Type B pancreatic cell (in vitro differentiated cells): Measurements from ENCODE around the gene FBXO7. TPM values are rescaled to one million over a fixed set of nuclear protein-coding genes. Genes with fewer than 3 reads are reported as not detected.

ENCODE experiments used
- DNase-seq: peaks from one replicate; pipeline ENCODE4 v3.0.0; 2021; ENCODE audit warnings: mixed read lengths; ENCODE audit not compliant: unreplicated experiment; ENCODE audit errors: extremely low spot score
- H3K27ac Mint-ChIP-seq: 2 replicates; pipeline ENCODE4 v1.8.0; 2021; ENCODE audit warnings: mild to moderate bottlenecking, mixed read lengths
- H3K27me3 Mint-ChIP-seq: 2 replicates; pipeline ENCODE4 v1.8.0; 2021; ENCODE audit warnings: mixed read lengths
- H3K36me3 Mint-ChIP-seq: 2 replicates; pipeline ENCODE4 v1.8.0; 2021; ENCODE audit warnings: mixed read lengths
- H3K4me1 Mint-ChIP-seq: one replicate; pipeline ENCODE4 v1.8.0; 2021; ENCODE audit warnings: mixed read lengths; ENCODE audit not compliant: unreplicated experiment
- H3K4me3 Mint-ChIP-seq: 2 replicates; pipeline ENCODE4 v1.8.0; 2021; ENCODE audit warnings: mild to moderate bottlenecking, mixed read lengths
- H3K9me3 Mint-ChIP-seq: 2 replicates; pipeline ENCODE4 v1.8.0; 2021; ENCODE audit warnings: mixed read lengths
- CTCF ChIP-seq: fragments of 200-600 bp; sonication (generic); conservative IDR thresholded peaks from 2 replicates; pipeline ENCODE4 v1.5.0; 2021; ENCODE audit warnings: antibody characterized with exemption, mild to moderate bottlenecking
- total RNA-seq: library from RNA; stranded (reverse); gene quantifications from 2 replicates; pipeline ENCODE4 v1.2.1, GENCODE V29; 2021; ENCODE audit warnings: low replicate concordance

The FBXO7 gene
- total RNA-seq, 1 donor from 2014 or later, result 96.4 TPM

GRCh38 chr22:32480238-32480637 lies 5.6 kb downstream of the FBXO7 start:
- no peak overlapping the region for H3K4me3 Mint-ChIP-seq
- no peak overlapping the region for H3K27ac Mint-ChIP-seq
- no peaks in the 10 kb centered on the region for H3K9me3 Mint-ChIP-seq
- DNase-seq, result no peak
- TF ChIP-seq CTCF, result no peak
- peaks cover 9% of the 10 kb centered on the region for H3K36me3 Mint-ChIP-seq
- peaks cover 9% of the 10 kb centered on the region for H3K4me1 Mint-ChIP-seq
- H3K27me3 Mint-ChIP-seq, result no peaks in the 10 kb centered on the region

DNA sequence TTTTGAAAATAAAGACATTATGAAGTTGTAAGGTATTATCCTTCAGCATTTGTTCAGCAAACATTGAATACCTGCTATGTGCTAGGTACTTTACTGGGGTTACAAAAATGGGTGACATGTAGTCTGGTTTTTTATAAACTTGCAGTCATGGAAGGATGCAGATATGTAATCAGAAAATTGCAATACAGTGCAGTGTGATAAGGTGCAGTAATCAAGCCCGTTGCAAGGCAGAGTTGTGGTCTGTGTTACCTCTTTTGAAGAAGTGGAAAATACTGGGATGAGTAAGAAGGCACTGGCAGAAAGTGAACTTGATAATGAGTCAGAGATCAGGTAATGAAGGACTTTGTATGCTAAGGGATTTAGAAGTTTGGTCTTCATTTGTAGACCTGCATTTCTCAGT lies 8.1 kb downstream of the FBXO7 start:
- DNase-seq, result no peak
- Mint-ChIP-seq H3K27ac (no peak overlapping the region), H3K27me3 (no peaks in the 10 kb centered on the region), H3K36me3 (peaks cover 18% of the 10 kb centered on the region), H3K9me3 (no peaks in the 10 kb centered on the region), H3K4me3 (no peak overlapping the region), H3K4me1 (peaks cover 9% of the 10 kb centered on the region)
- TF ChIP-seq CTCF, result no peak

DNA sequence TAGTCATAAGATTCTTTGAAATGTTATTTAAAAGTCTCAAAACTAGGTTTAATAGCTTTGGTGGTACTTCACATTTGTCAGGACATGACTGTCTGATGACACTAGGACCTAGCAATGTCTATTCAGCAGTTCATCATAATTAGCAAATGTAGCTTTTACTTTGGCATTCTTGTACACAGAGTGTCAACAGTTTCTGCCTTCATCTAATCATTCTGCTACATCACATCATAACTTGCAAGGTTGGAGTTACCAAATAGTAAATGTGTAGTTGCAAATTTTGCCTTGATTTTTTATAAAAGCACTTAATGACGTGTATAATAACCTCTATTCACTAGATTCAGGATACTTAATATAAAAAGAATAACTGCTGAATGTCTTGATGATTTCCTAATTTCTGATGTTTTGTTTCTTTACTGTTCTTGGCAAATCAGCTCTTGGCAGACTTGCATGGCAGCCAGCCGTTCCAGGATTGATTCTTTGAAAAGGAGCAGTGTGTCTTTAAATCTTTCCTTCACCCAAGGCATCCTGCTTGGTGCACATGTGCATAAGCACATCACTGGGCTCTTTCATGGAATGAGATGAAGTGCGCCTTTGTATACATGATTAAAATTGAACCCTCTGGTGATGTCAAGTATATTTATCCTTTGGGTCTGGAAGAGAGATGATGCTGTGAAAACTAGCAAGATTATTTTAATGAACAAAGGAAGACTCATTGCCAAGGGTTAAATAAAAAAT lies 12.2 kb downstream of the FBXO7 start:
- no peaks in the 10 kb centered on the region for H3K27me3 Mint-ChIP-seq
- H3K9me3 Mint-ChIP-seq, result no peaks in the 10 kb centered on the region
- TF ChIP-seq CTCF, result no peak
- H3K4me1 Mint-ChIP-seq, result no peaks in the 10 kb centered on the region
- peaks cover 33% of the 10 kb centered on the region for H3K36me3 Mint-ChIP-seq
- no peak for DNase-seq
- H3K27ac Mint-ChIP-seq, result no peak overlapping the region
- no peak overlapping the region for H3K4me3 Mint-ChIP-seq

GRCh38 chr22:32487461-32487860 lies 12.8 kb downstream of the FBXO7 start:
- Mint-ChIP-seq H3K4me3 (no peak overlapping the region), H3K9me3 (no peaks in the 10 kb centered on the region), H3K27me3 (no peaks in the 10 kb centered on the region)

DNA sequence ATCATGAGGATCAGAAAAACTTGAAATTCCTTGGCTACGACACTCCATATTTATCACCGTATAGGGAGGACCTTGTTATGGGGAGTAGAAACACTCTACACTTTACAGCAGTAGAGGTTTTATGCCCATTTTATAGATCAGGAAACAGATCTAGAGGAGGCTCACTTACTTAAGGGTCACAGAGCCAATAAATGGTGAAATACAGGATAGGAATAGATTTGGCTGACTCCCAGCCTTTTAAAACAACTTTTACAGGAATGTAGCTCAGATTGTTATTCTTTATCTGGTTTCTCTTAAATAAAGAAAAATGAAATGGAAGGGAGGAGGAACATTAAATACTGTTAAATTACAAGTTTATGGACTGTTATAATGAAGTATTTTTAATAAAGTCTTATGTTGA lies 14.8 kb downstream of the FBXO7 start:
- Mint-ChIP-seq H3K4me3 (no peak overlapping the region), H3K27me3 (no peaks in the 10 kb centered on the region), H3K9me3 (no peaks in the 10 kb centered on the region), H3K27ac (no peak overlapping the region), H3K4me1 (no peaks in the 10 kb centered on the region), H3K36me3 (peaks cover 53% of the 10 kb centered on the region)
- no peak for TF ChIP-seq CTCF
- no peak for DNase-seq

More at GRCh38 chr22:32487461-32487860, 12.8 kb downstream of the FBXO7 start:
- no peak overlapping the region for H3K27ac Mint-ChIP-seq
- no peak for TF ChIP-seq CTCF
- peaks cover 39% of the 10 kb centered on the region for H3K36me3 Mint-ChIP-seq
- no peaks in the 10 kb centered on the region for H3K4me1 Mint-ChIP-seq
- DNase-seq, result no peak

GRCh38 chr22:32490279-32490678 lies 15.7 kb downstream of the FBXO7 start:
- Mint-ChIP-seq H3K27ac (no peak overlapping the region), H3K36me3 (peaks cover 61% of the 10 kb centered on the region), H3K9me3 (no peaks in the 10 kb centered on the region), H3K27me3 (no peaks in the 10 kb centered on the region), H3K4me1 (no peaks in the 10 kb centered on the region), H3K4me3 (no peak overlapping the region)
- no peak for TF ChIP-seq CTCF
- DNase-seq, result no peak
